GM10248 (cell line): ENCODE measurements around the gene MTHFSD.

Experiments
- CTCF ChIA-PET: fragments of 300-600 bp; sonication (Branson Sonifier 250); formaldehyde crosslinking; extraction: SDS; loops from one replicate; lab custom pipeline; 2021; ENCODE audit warnings: antibody characterized with exemption; lab: Yijun Ruan, JAX
- POLR2A ChIA-PET: fragments of 350-650 bp; sonication (Branson Sonifier 250); formaldehyde crosslinking; extraction: SDS; loops from one replicate; lab custom pipeline; 2020; ENCODE audit warnings: antibody characterized with exemption; lab: Yijun Ruan, JAX
- DNase-seq: peaks from one replicate; pipeline ENCODE4 v3.0.0; 2012; ENCODE audit errors: extremely low spot score
- CTCF ChIP-seq: IDR thresholded peaks from 2 replicates; pipeline ENCODE4 v1.5.1; 2012; ENCODE audit warnings: mild to moderate bottlenecking, low read depth; ENCODE audit errors: extremely low read depth, missing control alignments, control extremely low read depth

The MTHFSD gene

GRCh38 chr16:86537486-86537885 is 17.5 kb downstream of the MTHFSD start:
- no peak for DNase-seq
- ChIA-PET CTCF (interaction anchor here (1.5 kb wide), 1 partner anchor 27 kb away, joined by 5 read pairs; no protein-coding TSS in a partner anchor), POLR2A (no interaction called here)
- TF ChIP-seq CTCF = no peak

GRCh38 chr16:86536621-86537020 is 18.4 kb downstream of the MTHFSD start:
- POLR2A ChIA-PET = no interaction called here
- DNase-seq = no peak
- CTCF ChIA-PET = interaction anchor here (1.5 kb wide), 1 partner anchor 28 kb away, joined by 5 read pairs; no protein-coding TSS in a partner anchor
- no peak for TF ChIP-seq CTCF

- ChIA-PET CTCF (interaction anchor here (0.7 kb wide), 1 partner anchor 15 kb away, joined by 3 read pairs; no protein-coding TSS in a partner anchor), POLR2A (no interaction called here)
- TF ChIP-seq CTCF = no peak
- DNase-seq = no peak
These were observed 20.0 kb downstream of the MTHFSD start for GRCh38 chr16:86534779-86535615.

- DNase-seq = no peak
- ChIA-PET POLR2A (no interaction called here), CTCF (interaction anchor here (1.4 kb wide), 1 partner anchor 13 kb away, joined by 8 read pairs; no protein-coding TSS in a partner anchor)
- TF ChIP-seq CTCF = no peak
These were observed 21.2 kb downstream of the MTHFSD start for GRCh38 chr16:86533767-86534351.

GRCh38 chr16:86533076-86533475 is 22.0 kb downstream of the MTHFSD start:
- TF ChIP-seq CTCF = no peak
- DNase-seq = no peak
- ChIA-PET POLR2A (no interaction called here), CTCF (interaction anchor here (1.4 kb wide), 1 partner anchor 13 kb away, joined by 8 read pairs; no protein-coding TSS in a partner anchor)

GRCh38 chr16:86532526-86532815 is 22.6 kb downstream of the MTHFSD start:
- CTCF ChIA-PET = interaction anchor here (1.4 to 1.8 kb wide), 2 partner anchors 12 kb away, joined by 5 to 8 read pairs; no protein-coding TSS in a partner anchor

More at GRCh38 chr16:86532526-86532815, 22.6 kb downstream of the MTHFSD start:
- no peak for DNase-seq
- POLR2A ChIA-PET = no interaction called here
- TF ChIP-seq CTCF = no peak
